ENCODE data around the gene PLK3.
"Not testable (repeated sequence)": the region's sequence is repeated elsewhere in the genome, so short reads cannot be mapped to it uniquely, and the experiment has no call there.

Gene PLK3

GRCh38 chr1:44799770-44800584, at the start of gene PLK3:
Gene PLK3 (plus strand): TSS chr1:44800377. CDS start chr1:44800464, 87 bp downstream.
- peak; percentile 99 for DNase-seq (ENCODE audit: low read depth)

- DNase-seq (ENCODE audit: low read depth) = no peak
These were observed 42.8 kb upstream of the PLK3 start for GRCh38 chr1:44757420-44757819.

- DNase-seq (ENCODE audit: low read depth) = no peak
These were observed 41.1 kb upstream of the PLK3 start for GRCh38 chr1:44759077-44759476.

- no peak for DNase-seq (ENCODE audit: low read depth)
These were observed 39.3 kb upstream of the PLK3 start for GRCh38 chr1:44760876-44761275.

GRCh38 chr1:44766421-44766820, 33.8 kb upstream of the PLK3 start:
- not testable (repeated sequence) for DNase-seq (ENCODE audit: low read depth)

- peak; percentile 97 for DNase-seq (ENCODE audit: low read depth)
These were observed 24.9 kb upstream of the PLK3 start, which contains the start of gene RPS8 for GRCh38 chr1:44775078-44775929. Gene RPS8 (plus strand): TSS chr1:44775540. CDS start chr1:44775597, 57 bp downstream.

GRCh38 chr1:44775930-44776729, 24.0 kb upstream of the PLK3 start:
- peak; percentile 41 for DNase-seq (ENCODE audit: low read depth)

GRCh38 chr1:44776730-44777068, 23.5 kb upstream of the PLK3 start:
- DNase-seq (ENCODE audit: low read depth) = no peak

- DNase-seq (ENCODE audit: low read depth) = no peak
These were observed 22.6 kb upstream of the PLK3 start for GRCh38 chr1:44777547-44777946.

GRCh38 chr1:44777969-44778635, 22.1 kb upstream of the PLK3 start:
- no peak for DNase-seq (ENCODE audit: low read depth)

- DNase-seq (ENCODE audit: low read depth) = no peak
These were observed 21.2 kb upstream of the PLK3 start for GRCh38 chr1:44778705-44779576.

GRCh38 chr1:44780583-44781121, 19.5 kb upstream of the PLK3 start:
- DNase-seq (ENCODE audit: low read depth) = peak; percentile 46

- no peak for DNase-seq (ENCODE audit: low read depth)
These were observed 16.5 kb upstream of the PLK3 start for GRCh38 chr1:44783697-44784093.

- no peak for DNase-seq (ENCODE audit: low read depth)
These were observed 15.8 kb upstream of the PLK3 start for GRCh38 chr1:44784094-44785028.

GRCh38 chr1:44785029-44785380, 15.2 kb upstream of the PLK3 start:
- DNase-seq (ENCODE audit: low read depth) = no peak

GRCh38 chr1:44785501-44786137, 14.6 kb upstream of the PLK3 start:
- DNase-seq (ENCODE audit: low read depth) = no peak

GRCh38 chr1:44786138-44786840, 13.9 kb upstream of the PLK3 start:
- DNase-seq (ENCODE audit: low read depth) = peak; percentile 63

GRCh38 chr1:44786841-44787426, 13.2 kb upstream of the PLK3 start:
- DNase-seq (ENCODE audit: low read depth) = no peak
